Activated T-cell treated with anti-CD3 and anti-CD28 coated beads, Interleukin-2, amount 50 U/mL, for 24 hours (primary cell): ENCODE data around the gene SLC35E1.

ENCODE experiments used
- DNase-seq: peaks from one replicate; pipeline ENCODE4 v3.0.0-alpha.2; 2020
- H3K27ac Mint-ChIP-seq: 2 replicates; pipeline ENCODE4 v1.8.0; 2020; ENCODE audit warnings: mild to moderate bottlenecking, mixed read lengths
- H3K27me3 Mint-ChIP-seq: 2 replicates; pipeline ENCODE4 v1.8.0; 2020; ENCODE audit warnings: mixed read lengths
- H3K36me3 Mint-ChIP-seq: 2 replicates; pipeline ENCODE4 v1.8.0; 2020; ENCODE audit warnings: low read depth, mixed read lengths
- H3K4me1 Mint-ChIP-seq: 2 replicates; pipeline ENCODE4 v1.8.0; 2020; ENCODE audit warnings: low read depth, mixed read lengths
- H3K4me3 Mint-ChIP-seq: 2 replicates; pipeline ENCODE4 v1.8.0; 2020; ENCODE audit warnings: mild to moderate bottlenecking, moderate library complexity, mixed read lengths
- H3K9me3 Mint-ChIP-seq: 2 replicates; pipeline ENCODE4 v1.8.0; 2020; ENCODE audit warnings: mixed read lengths

SLC35E1 gene

GRCh38 chr19:16504271-16504670, 67.9 kb downstream of the SLC35E1 start:
- Mint-ChIP-seq H3K4me3 (no peak overlapping the region), H3K4me1 (peaks cover 4% of the 10 kb centered on the region), H3K27ac (no peak overlapping the region), H3K36me3 (peaks cover 43% of the 10 kb centered on the region), H3K9me3 (no peaks in the 10 kb centered on the region), H3K27me3 (no peaks in the 10 kb centered on the region)
- no peak for DNase-seq
